Testis (tissue), 3 donors: ENCODE data around the gene CBFA2T3. TPM values are rescaled to one million over a fixed set of nuclear protein-coding genes. Genes with fewer than 3 reads are reported as not detected.

ENCODE experiments used
- DNase-seq: peaks from one replicate; pipeline ENCODE4 v3.0.0-alpha.2; 2019
- H3K27ac ChIP-seq, 2 donors: fragments of 200-600 bp; sonication (generic); one replicate each; pipeline ENCODE4 v1.5.1; 2019
- H3K27me3 ChIP-seq: fragments of 200-600 bp; sonication (generic); one replicate; pipeline ENCODE4 v1.5.1; 2019
- H3K36me3 ChIP-seq: fragments of 200-600 bp; sonication (generic); one replicate; pipeline ENCODE4 v1.5.1; 2017; ENCODE audit warnings: low read depth; ENCODE audit errors: missing control alignments
- H3K4me1 ChIP-seq: fragments of 200-600 bp; sonication (generic); one replicate; pipeline ENCODE4 v1.5.1; 2019
- H3K4me3 ChIP-seq, 2 donors: fragments of 200-600 bp; sonication (generic); one replicate each; pipeline ENCODE4 v1.5.1; 2017 to 2019
- H3K9me3 ChIP-seq: fragments of 200-600 bp; sonication (generic); one replicate; pipeline ENCODE4 v1.5.1; 2017
- CTCF ChIP-seq, 3 experiments: fragments of 450-650 bp in 2 of 3; fragments of 200-600 bp in 1 of 3; sonication (generic) in 1 of 3; IDR thresholded peaks; one replicate each; pipeline ENCODE4 v1.5.1; 2016 to 2019; ENCODE audit warnings: antibody characterized with exemption in 3 of 3, mild to moderate bottlenecking in 2 of 3, moderate library complexity in 1 of 3
- POLR2A ChIP-seq: fragments of 450-650 bp; IDR thresholded peaks from one replicate; pipeline ENCODE4 v1.6.1; 2017; ENCODE audit warnings: antibody characterized with exemption, mild to moderate bottlenecking, moderate library complexity
- WGBS, 2 donors: methylation state at CpG; one replicate each; pipeline ENCODE4 v1.1.5; 2018; 5-methylcytosine and 5-hydroxymethylcytosine counted together
- intact Hi-C: fragments of 100-400 bp; cut with DNase I; formaldehyde crosslinking; loops from one replicate; pipeline ENCODE4 v1.15.1; 2023; ENCODE audit warnings: low total_unique reads
- polyA plus RNA-seq: library from polyadenylated mRNA; stranded (reverse); fragments of 350-450 nt; fragmentation: Illumina TruSeq; extraction: RNeasy Lipid Tissue Mini Kit (QIAGEN cat#74804); gene quantifications from one replicate; pipeline ENCODE4 v1.2.3, GENCODE V29; 2014; ENCODE audit warnings: low read depth, low replicate concordance; ENCODE audit not compliant: insufficient read depth
- total RNA-seq, 2 donors: library from RNA; depleted of rRNA; stranded (reverse); fragments of >200 nt; gene quantifications; one replicate each; pipeline ENCODE4 v1.2.3, GENCODE V29; 2016

The CBFA2T3 gene
- total and polyA plus RNA-seq, 3 donors from 2014 or later, result 7.1 to 11.9 (median 9.2) TPM

GRCh38 chr16:88978608-88979346, 1.8 kb upstream of the CBFA2T3 start:
- Histone ChIP-seq H3K4me1 (no peaks in the 10 kb centered on the region), H3K27me3 (no peaks in the 10 kb centered on the region), H3K36me3 (no peaks in the 10 kb centered on the region), H3K27ac (no peak overlapping the region), H3K9me3 (no peaks in the 10 kb centered on the region), H3K4me3 (no peak overlapping the region)
- WGBS, 2 donors, result 80 to 88% methylated on average over 8 to 20 of the region's 21 CpGs
- no peak for DNase-seq
- TF ChIP-seq CTCF (IDR thresholded peaks at IDR 0.05) (no peak), POLR2A (no peak)
- intact Hi-C loops, result no loop called here

- H3K27me3 ChIP-seq, result no peaks in the 10 kb centered on the region
- WGBS, 2 donors, result 76 to 92% methylated on average over 5 to 27 of the region's 27 CpGs
- intact Hi-C loops, result no loop called here
- no peaks in the 10 kb centered on the region for H3K36me3 ChIP-seq
- H3K4me3 ChIP-seq, result no peak overlapping the region
- no peak overlapping the region for H3K27ac ChIP-seq
- H3K9me3 ChIP-seq, result no peaks in the 10 kb centered on the region
- DNase-seq, result no peak
- H3K4me1 ChIP-seq, result no peaks in the 10 kb centered on the region
- TF ChIP-seq POLR2A (no peak), CTCF (IDR thresholded peaks at IDR 0.05) (no peak)
Measured at GRCh38 chr16:88977812-88978607, 1.0 kb upstream of the CBFA2T3 start.

- Histone ChIP-seq H3K27ac (no peak overlapping the region), H3K4me3 (no peak overlapping the region), H3K36me3 (no peaks in the 10 kb centered on the region), H3K9me3 (no peaks in the 10 kb centered on the region), H3K27me3 (no peaks in the 10 kb centered on the region), H3K4me1 (no peaks in the 10 kb centered on the region)
- WGBS, 2 donors, result 72 to 100% methylated on average over 2 to 22 of the region's 23 CpGs
- TF ChIP-seq POLR2A (no peak), CTCF (IDR thresholded peaks at IDR 0.05) (no peak)
- DNase-seq, result no peak
- intact Hi-C loops, result no loop called here
Measured at GRCh38 chr16:88976366-88977017, 515 bp downstream of the CBFA2T3 start.

- Histone ChIP-seq H3K4me3 (no peak overlapping the region), H3K27me3 (no peaks in the 10 kb centered on the region)
Measured at GRCh38 chr16:88975511-88976061, 1.4 kb downstream of the CBFA2T3 start.

More at GRCh38 chr16:88975511-88976061, 1.4 kb downstream of the CBFA2T3 start:
- intact Hi-C loops, result no loop called here
- no peak overlapping the region for H3K27ac ChIP-seq
- no peaks in the 10 kb centered on the region for H3K4me1 ChIP-seq
- TF ChIP-seq POLR2A (no peak), CTCF (IDR thresholded peaks at IDR 0.05) (no peak)
- H3K36me3 ChIP-seq, result no peaks in the 10 kb centered on the region
- no peaks in the 10 kb centered on the region for H3K9me3 ChIP-seq
- DNase-seq, result no peak
- 79 to 89% methylated on average over 13 to 25 of the region's 25 CpGs for WGBS, 2 donors
